Activated T-cell treated with anti-CD3 and anti-CD28 coated beads, Interleukin-2, amount 50 U/mL, for 72 hours (primary cell): ENCODE data around the gene NDST4. TPM values are rescaled to one million over a fixed set of nuclear protein-coding genes. Genes with fewer than 3 reads are reported as not detected.

ENCODE experiments used
- ATAC-seq, 2 donors: fragments of 150-1000 bp; cut with Tn5 transposase; replicated peaks in 1 of 2; 2 replicates each; pipeline ENCODE4 v1.10.0; 2021; ENCODE audit warnings: moderate library complexity in 2 of 2, mild to moderate bottlenecking in 1 of 2
- DNase-seq, 2 donors: peaks; one replicate each; pipeline ENCODE4 v3.0.0; 2021 to 2022; ENCODE audit warnings: mixed read lengths in 1 of 2
- H3K27ac Mint-ChIP-seq: one replicate; pipeline ENCODE4 v1.8.0; 2022; ENCODE audit warnings: mild to moderate bottlenecking, moderate library complexity, mixed read lengths
- H3K27me3 Mint-ChIP-seq: one replicate; pipeline ENCODE4 v1.8.0; 2022; ENCODE audit warnings: low read depth, mixed read lengths
- H3K36me3 Mint-ChIP-seq, 2 donors: one replicate each; pipeline ENCODE4 v1.8.0; 2022; ENCODE audit warnings: mixed read lengths in 2 of 2, mild to moderate bottlenecking in 1 of 2; ENCODE audit not compliant: insufficient read depth in 2 of 2
- H3K4me1 Mint-ChIP-seq: one replicate; pipeline ENCODE4 v1.8.0; 2022; ENCODE audit warnings: low read depth, mixed read lengths
- H3K4me3 Mint-ChIP-seq, 2 donors: one replicate each; pipeline ENCODE4 v1.8.0; 2022; ENCODE audit warnings: mild to moderate bottlenecking in 2 of 2, mixed read lengths in 2 of 2, moderate library complexity in 2 of 2
- H3K9me3 Mint-ChIP-seq, 2 donors: one replicate each; pipeline ENCODE4 v1.8.0; 2022; ENCODE audit warnings: mixed read lengths in 2 of 2
- total RNA-seq, 2 donors: library from RNA; stranded (reverse); gene quantifications; one replicate each; pipeline ENCODE4 v1.2.3, GENCODE V29; 2022

NDST4 gene
- total RNA-seq, 2 donors from 2014 or later = not detected

- peaks cover 0 to 1% of the 10 kb centered on the region in 2 donors for H3K9me3 Mint-ChIP-seq
- no peaks in the 10 kb centered on the region for H3K27me3 Mint-ChIP-seq
- no peak overlapping the region for H3K27ac Mint-ChIP-seq
Observed at GRCh38 chr4:114870987-114871386, 242.4 kb downstream of the NDST4 start.

GRCh38 chr4:114866901-114867670 is 246.3 kb downstream of the NDST4 start:
- Mint-ChIP-seq H3K9me3 (peaks cover 0 to 1% of the 10 kb centered on the region in 2 donors), H3K27me3 (no peaks in the 10 kb centered on the region), H3K27ac (no peak overlapping the region), H3K4me3 (no peak overlapping the region), H3K36me3 (no peaks in the 10 kb centered on the region), H3K4me1 (no peaks in the 10 kb centered on the region)
- no peak for ATAC-seq
- no peak for DNase-seq

More at GRCh38 chr4:114870987-114871386, 242.4 kb downstream of the NDST4 start:
- Mint-ChIP-seq H3K36me3 (no peaks in the 10 kb centered on the region), H3K4me1 (no peaks in the 10 kb centered on the region), H3K4me3 (no peak overlapping the region)
- ATAC-seq (no peak), DNase-seq (no peak)

- no peak overlapping the region for H3K27ac Mint-ChIP-seq
- peaks cover 0 to 1% of the 10 kb centered on the region in 2 donors for H3K9me3 Mint-ChIP-seq
- H3K4me3 Mint-ChIP-seq = no peak overlapping the region
- no peak for ATAC-seq
- no peaks in the 10 kb centered on the region for H3K27me3 Mint-ChIP-seq
- no peaks in the 10 kb centered on the region for H3K4me1 Mint-ChIP-seq
- no peaks in the 10 kb centered on the region for H3K36me3 Mint-ChIP-seq
- DNase-seq = no peak
Observed at GRCh38 chr4:114864060-114864459, 249.4 kb downstream of the NDST4 start.

GRCh38 chr4:114860786-114861185 is 252.6 kb downstream of the NDST4 start:
- no peaks in the 10 kb centered on the region for H3K4me1 Mint-ChIP-seq
- no peak for ATAC-seq
- H3K9me3 Mint-ChIP-seq = peaks cover 0 to 3% of the 10 kb centered on the region in 2 donors
- no peak for DNase-seq
- no peaks in the 10 kb centered on the region for H3K27me3 Mint-ChIP-seq
- H3K27ac Mint-ChIP-seq = no peak overlapping the region
- H3K36me3 Mint-ChIP-seq = no peaks in the 10 kb centered on the region
- no peak overlapping the region for H3K4me3 Mint-ChIP-seq

- DNase-seq (no peak), ATAC-seq (no peak)
- Mint-ChIP-seq H3K4me1 (no peaks in the 10 kb centered on the region), H3K27me3 (no peaks in the 10 kb centered on the region), H3K27ac (no peak overlapping the region), H3K4me3 (no peak overlapping the region), H3K36me3 (no peaks in the 10 kb centered on the region), H3K9me3 (peaks cover 0 to 5% of the 10 kb centered on the region in 2 donors)
Observed at GRCh38 chr4:114857831-114858230, 255.6 kb downstream of the NDST4 start.

GRCh38 chr4:114839986-114840385 is 273.4 kb downstream of the NDST4 start:
- no peak for DNase-seq
- H3K36me3 Mint-ChIP-seq = no peaks in the 10 kb centered on the region
- H3K4me1 Mint-ChIP-seq = no peaks in the 10 kb centered on the region
- no peak overlapping the region for H3K27ac Mint-ChIP-seq
- H3K9me3 Mint-ChIP-seq = peaks cover 0 to 1% of the 10 kb centered on the region in 2 donors
- no peaks in the 10 kb centered on the region for H3K27me3 Mint-ChIP-seq
- ATAC-seq = no peak
- H3K4me3 Mint-ChIP-seq = no peak overlapping the region

GRCh38 chr4:114830628-114831027 is 282.8 kb downstream of the NDST4 start:
- H3K36me3 Mint-ChIP-seq = no peaks in the 10 kb centered on the region
- H3K27me3 Mint-ChIP-seq = no peaks in the 10 kb centered on the region

GRCh38 chr4:114827651-114828050 is 285.8 kb downstream of the NDST4 start:
- Mint-ChIP-seq H3K4me1 (no peaks in the 10 kb centered on the region), H3K36me3 (no peaks in the 10 kb centered on the region), H3K27ac (no peak overlapping the region), H3K9me3 (no peaks in the 10 kb centered on the region), H3K27me3 (no peaks in the 10 kb centered on the region), H3K4me3 (no peak overlapping the region)
- ATAC-seq = no peak
- no peak for DNase-seq

More at GRCh38 chr4:114830628-114831027, 282.8 kb downstream of the NDST4 start:
- no peak overlapping the region for H3K27ac Mint-ChIP-seq
- no peak for ATAC-seq
- no peaks in the 10 kb centered on the region for H3K9me3 Mint-ChIP-seq
- no peak overlapping the region for H3K4me3 Mint-ChIP-seq
- H3K4me1 Mint-ChIP-seq = no peaks in the 10 kb centered on the region
- no peak for DNase-seq

GRCh38 chr4:114815760-114816159 is 297.7 kb downstream of the NDST4 start:
- Mint-ChIP-seq H3K27me3 (no peaks in the 10 kb centered on the region), H3K4me3 (no peak overlapping the region), H3K4me1 (no peaks in the 10 kb centered on the region), H3K27ac (no peak overlapping the region), H3K9me3 (no peaks in the 10 kb centered on the region), H3K36me3 (no peaks in the 10 kb centered on the region)
- DNase-seq (no peak), ATAC-seq (no peak)

- Mint-ChIP-seq H3K4me1 (no peaks in the 10 kb centered on the region), H3K27me3 (no peaks in the 10 kb centered on the region), H3K27ac (no peak overlapping the region), H3K9me3 (no peaks in the 10 kb centered on the region), H3K36me3 (no peaks in the 10 kb centered on the region), H3K4me3 (no peak overlapping the region)
- DNase-seq (no peak), ATAC-seq (no peak)
Observed at GRCh38 chr4:114813961-114814360, 299.5 kb downstream of the NDST4 start.

- Mint-ChIP-seq H3K4me1 (no peaks in the 10 kb centered on the region), H3K27ac (no peak overlapping the region), H3K27me3 (peaks cover 5% of the 10 kb centered on the region), H3K9me3 (no peaks in the 10 kb centered on the region), H3K36me3 (no peaks in the 10 kb centered on the region), H3K4me3 (no peak overlapping the region)
- no peak for ATAC-seq
- DNase-seq = no peak
Observed at GRCh38 chr4:114811564-114812301, 301.7 kb downstream of the NDST4 start.

GRCh38 chr4:114807759-114808404 is 305.5 kb downstream of the NDST4 start:
- Mint-ChIP-seq H3K27me3 (peaks cover 5% of the 10 kb centered on the region), H3K36me3 (no peaks in the 10 kb centered on the region), H3K4me3 (no peak overlapping the region), H3K9me3 (no peaks in the 10 kb centered on the region), H3K27ac (no peak overlapping the region), H3K4me1 (no peaks in the 10 kb centered on the region)
- ATAC-seq (peak; percentile 69 to 73), DNase-seq (peak; percentile 16 to 30)

GRCh38 chr4:114807357-114807756 is 306.1 kb downstream of the NDST4 start:
- peaks cover 5% of the 10 kb centered on the region for H3K27me3 Mint-ChIP-seq
- no peak overlapping the region for H3K4me3 Mint-ChIP-seq
- DNase-seq (no peak), ATAC-seq (no peak)
- no peaks in the 10 kb centered on the region for H3K36me3 Mint-ChIP-seq
- H3K4me1 Mint-ChIP-seq = no peaks in the 10 kb centered on the region
- H3K9me3 Mint-ChIP-seq = no peaks in the 10 kb centered on the region
- H3K27ac Mint-ChIP-seq = no peak overlapping the region
